Spleen (tissue), 11 donors: ENCODE results near the gene LARP1. TPM values are rescaled to one million over a fixed set of nuclear protein-coding genes. Genes with fewer than 3 reads are reported as not detected.
"Not testable (repeated sequence)": the region's sequence is repeated elsewhere in the genome, so short reads cannot be mapped to it uniquely, and the experiment has no call there.

Experiments
- DNase-seq: peaks from one replicate; pipeline ENCODE4 v3.0.0-alpha.2; 2020
- H3K27ac ChIP-seq, 8 donors: fragments of 200-600 bp; sonication (generic) in 7 of 8; 1 replicate in 4 of 8; 2 replicates in 4 of 8; pipeline versions ENCODE4 v1.5.0 to v1.8.0; 2016 to 2021; ENCODE audit warnings: inconsistent platforms in 4 of 8, mild to moderate bottlenecking in 4 of 8, moderate library complexity in 1 of 8
- H3K27me3 ChIP-seq, 7 donors: fragments of 200-600 bp; sonication (generic) in 6 of 7; replicated peaks in 1 of 7; 1 replicate in 4 of 7; 2 replicates in 3 of 7; pipeline versions ENCODE4 v1.5.0 to v1.8.0; 2016 to 2021; ENCODE audit warnings: inconsistent platforms in 3 of 7, mild to moderate bottlenecking in 1 of 7
- H3K36me3 ChIP-seq, 6 donors: fragments of 200-600 bp; sonication (generic) in 5 of 6; 1 replicate in 4 of 6; 2 replicates in 2 of 6; pipeline versions ENCODE4 v1.5.0 to v1.8.0; 2016 to 2021; ENCODE audit warnings: inconsistent platforms in 2 of 6
- H3K4me1 ChIP-seq, 6 donors: fragments of 200-600 bp; sonication (generic) in 5 of 6; 1 replicate in 3 of 6; 2 replicates in 3 of 6; pipeline versions ENCODE4 v1.5.0 to v1.8.0; 2016 to 2021; ENCODE audit warnings: inconsistent platforms in 3 of 6
- H3K4me3 ChIP-seq, 8 donors: fragments of 200-600 bp; sonication (generic) in 7 of 8; 1 replicate in 4 of 8; 2 replicates in 4 of 8; pipeline versions ENCODE4 v1.5.0 to v1.8.0; 2016 to 2021; ENCODE audit warnings: inconsistent platforms in 4 of 8, mild to moderate bottlenecking in 4 of 8, moderate library complexity in 2 of 8
- H3K9me3 ChIP-seq, 8 donors: fragments of 200-600 bp; sonication (generic) in 7 of 8; 1 replicate in 4 of 8; 2 replicates in 4 of 8; pipeline versions ENCODE4 v1.5.0 to v1.8.0; 2016 to 2021; ENCODE audit warnings: inconsistent platforms in 4 of 8
- CTCF ChIP-seq, 11 experiments: fragments of 200-600 bp in 7 of 11; fragments of 450-650 bp in 4 of 11; sonication (generic) in 4 of 11; IDR thresholded peaks in 8 of 11; conservative IDR thresholded peaks in 3 of 11; 1 replicate in 7 of 11; 2 replicates in 4 of 11; pipeline versions ENCODE4 v1.4.0 to v1.8.0; 2016 to 2021; ENCODE audit warnings: antibody characterized with exemption in 11 of 11, inconsistent platforms in 4 of 11, mild to moderate bottlenecking in 1 of 11
- POLR2A ChIP-seq, 3 donors: fragments of 450-650 bp; IDR thresholded peaks; one replicate each; pipeline ENCODE4 v1.5.1; 2017; ENCODE audit warnings: antibody characterized with exemption in 3 of 3, mild to moderate bottlenecking in 1 of 3
- POLR2AphosphoS5 ChIP-seq, 3 donors: sonication (generic); formaldehyde crosslinking; IDR thresholded peaks; one replicate each; pipeline ENCODE4 v1.5.1; 2017; ENCODE audit warnings: antibody characterized with exemption in 3 of 3
- WGBS, 5 donors: extraction: QIAGEN DNeasy Blood & Tissue Kit in 3 of 5; methylation state at CpG; one replicate each; pipeline versions ENCODE4 v1.1.5 to v1.1.7; 2013 to 2018; 5-methylcytosine and 5-hydroxymethylcytosine counted together
- intact Hi-C: fragments of 100-400 bp; cut with DNase I; formaldehyde crosslinking; loops from one replicate; pipeline ENCODE4 v1.15.0; 2023; ENCODE audit warnings: low total_unique reads
- polyA plus RNA-seq, 3 donors: library from polyadenylated mRNA; stranded (reverse); fragments of 200-250 nt; gene quantifications; one replicate each; pipeline ENCODE4 v1.2.1, GENCODE V29; 2013
- total RNA-seq, 7 donors: library from RNA; depleted of rRNA in 3 of 7; stranded (reverse); fragments of >200 nt in 3 of 7; fragmentation: NEBNext Ultra II Directional in 4 of 7; extraction: Animal tissue kit (Norgen Biotek cat#: 25700) in 4 of 7; gene quantifications; one replicate each; pipeline versions ENCODE4 v1.1.0 to v1.2.1, GENCODE V29; 2016 to 2021
- donor health status: healthy with polysubstance abuse.
- donor health status: DM: no; HTN: no; CAD: no; lungs with moderate emphysema.
- donor health status: DM: no; HTN: no; CAD: no.
- donor health status: Bipolar disorder and iron deficiency.
- donor health status: healthy.
- donor health status: DM: no; HTN: no; CAD: no.
- donor health status: DM: yes; HTN: yes; CAD: no.

The LARP1 gene
- total and polyA plus RNA-seq, 10 donors: 13.8 to 168 (median 120) TPM

- H3K36me3 ChIP-seq: no peaks in the 10 kb centered on the region
- DNase-seq: no peak
- no peak overlapping the region for H3K4me3 ChIP-seq
- TF ChIP-seq CTCF (IDR thresholded peaks at IDR 0.05 in 8 of 11, conservative IDR thresholded peaks at IDR 0.05 in 3 of 11) (no peak), POLR2A (IDR thresholded peaks at IDR 0.05) (no peak), POLR2AphosphoS5 (IDR thresholded peaks at IDR 0.05) (no peak)
- 85 to 95% (median 90%) methylated on average over 7 of the region's 7 CpGs for WGBS, 5 donors
- no peaks in the 10 kb centered on the region for H3K4me1 ChIP-seq
- no peaks in the 10 kb centered on the region for H3K27me3 ChIP-seq
- intact Hi-C loops: no loop called here
- H3K9me3 ChIP-seq: no peaks in the 10 kb centered on the region
- H3K27ac ChIP-seq: no peak overlapping the region
These were observed 11.4 kb upstream of the LARP1 start for GRCh38 chr5:154743812-154744211.

GRCh38 chr5:154745349-154745748, 9.8 kb upstream of the LARP1 start:
- Histone ChIP-seq H3K27ac (no peak overlapping the region), H3K27me3 (no peaks in the 10 kb centered on the region), H3K4me1 (no peaks in the 10 kb centered on the region), H3K36me3 (no peaks in the 10 kb centered on the region), H3K9me3 (no peaks in the 10 kb centered on the region), H3K4me3 (no peak overlapping the region)
- TF ChIP-seq CTCF (IDR thresholded peaks at IDR 0.05 in 8 of 11, conservative IDR thresholded peaks at IDR 0.05 in 3 of 11) (no peak), POLR2A (IDR thresholded peaks at IDR 0.05) (no peak), POLR2AphosphoS5 (IDR thresholded peaks at IDR 0.05) (no peak)
- 93 to 100% (median 100%) methylated on average over 1 of the region's 1 CpG for WGBS, 5 donors
- intact Hi-C loops: no loop called here
- DNase-seq: no peak

GRCh38 chr5:154749491-154749890, 5.7 kb upstream of the LARP1 start:
- H3K9me3 ChIP-seq: no peaks in the 10 kb centered on the region
- TF ChIP-seq POLR2A (IDR thresholded peaks at IDR 0.05): no peak
- no peak for TF ChIP-seq CTCF (IDR thresholded peaks at IDR 0.05 in 8 of 11, conservative IDR thresholded peaks at IDR 0.05 in 3 of 11)
- TF ChIP-seq POLR2AphosphoS5 (IDR thresholded peaks at IDR 0.05): no peak
- 65 to 100% (median 77%) methylated on average over 1 of the region's 1 CpG for WGBS, 5 donors
- H3K27me3 ChIP-seq: no peaks in the 10 kb centered on the region
- DNase-seq: no peak
- no peak overlapping the region for H3K4me3 ChIP-seq
- H3K27ac ChIP-seq: no peak overlapping the region
- H3K4me1 ChIP-seq: peaks cover 0 to 16% (median 15%) of the 10 kb centered on the region in 6 donors
- intact Hi-C loops: no loop called here
- H3K36me3 ChIP-seq: no peaks in the 10 kb centered on the region

- not testable (repeated sequence) for H3K9me3 ChIP-seq, H3K27ac ChIP-seq, H3K4me3 ChIP-seq, DNase-seq, H3K36me3 ChIP-seq, H3K27me3 ChIP-seq
- H3K4me1 ChIP-seq: peaks cover 0 to 19% (median 18%) of the 10 kb centered on the region in 6 donors
- WGBS, 5 donors: 91 to 96% (median 94%) methylated on average over 2 of the region's 2 CpGs
- intact Hi-C loops: loop anchor here (10.0 kb wide), 2 partner anchors 64 to 306 kb away; partner anchors contain the start of gene SAP30L
These were observed 4.5 kb upstream of the LARP1 start for GRCh38 chr5:154750641-154751040.

- Histone ChIP-seq H3K27me3 (no peaks in the 10 kb centered on the region), H3K9me3 (no peaks in the 10 kb centered on the region), H3K4me3 (no peak overlapping the region), H3K4me1 (peaks cover 0 to 19% (median 18%) of the 10 kb centered on the region in 6 donors), H3K27ac (no peak overlapping the region), H3K36me3 (no peaks in the 10 kb centered on the region)
- TF ChIP-seq POLR2AphosphoS5 (IDR thresholded peaks at IDR 0.05) (no peak), CTCF (IDR thresholded peaks at IDR 0.05 in 8 of 11, conservative IDR thresholded peaks at IDR 0.05 in 3 of 11) (no peak), POLR2A (IDR thresholded peaks at IDR 0.05) (no peak)
- intact Hi-C loops: loop anchor here (10.0 kb wide), 2 partner anchors 63 to 307 kb away; partner anchors contain the start of gene SAP30L
- no peak for DNase-seq
These were observed 3.3 kb upstream of the LARP1 start for GRCh38 chr5:154751854-154752253.
